NCI-H2081 treated with DMSO at 0.1 percent for 48 hours (cell line): ENCODE measurements around the gene KANTR.
"Not testable (repeated sequence)": the region's sequence is repeated elsewhere in the genome, so short reads cannot be mapped to it uniquely, and the experiment has no call there.

ENCODE experiments used
- DNase-seq: peaks from one replicate; lab custom pipeline; 2025; lab: John Stamatoyannopoulos, UW

The KANTR gene

DNA sequence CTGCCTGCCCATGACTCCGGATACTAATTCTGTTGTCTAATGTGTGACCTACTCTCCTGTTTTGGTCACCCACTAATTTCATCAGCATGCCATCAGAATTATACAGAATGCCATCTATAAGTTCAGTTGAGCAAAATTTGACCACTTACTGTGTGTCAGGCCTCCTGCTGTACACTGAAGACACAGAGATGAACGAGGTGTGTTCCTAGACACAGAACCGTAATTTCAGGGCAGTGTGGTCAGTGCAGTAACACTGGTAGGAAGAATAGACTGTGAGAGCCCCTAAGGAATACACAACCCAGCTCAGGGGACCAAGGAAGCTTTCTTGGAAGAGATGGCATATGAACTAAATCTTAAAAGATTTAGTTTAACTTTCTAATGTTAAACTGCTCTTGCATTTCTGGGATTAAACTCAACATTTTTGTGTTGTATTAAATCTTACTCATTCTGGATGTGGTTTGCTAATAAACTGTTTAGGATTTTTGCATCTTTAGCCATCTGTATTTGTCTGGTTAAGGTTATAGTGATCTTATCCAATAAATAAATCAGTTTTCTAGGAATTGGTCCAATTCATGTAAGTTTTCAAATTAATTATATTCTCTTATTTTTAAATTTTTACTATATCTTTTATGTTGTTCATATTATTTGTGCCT lies 34.3 kb downstream of the KANTR start:
- DNase-seq, result no peak

DNA sequence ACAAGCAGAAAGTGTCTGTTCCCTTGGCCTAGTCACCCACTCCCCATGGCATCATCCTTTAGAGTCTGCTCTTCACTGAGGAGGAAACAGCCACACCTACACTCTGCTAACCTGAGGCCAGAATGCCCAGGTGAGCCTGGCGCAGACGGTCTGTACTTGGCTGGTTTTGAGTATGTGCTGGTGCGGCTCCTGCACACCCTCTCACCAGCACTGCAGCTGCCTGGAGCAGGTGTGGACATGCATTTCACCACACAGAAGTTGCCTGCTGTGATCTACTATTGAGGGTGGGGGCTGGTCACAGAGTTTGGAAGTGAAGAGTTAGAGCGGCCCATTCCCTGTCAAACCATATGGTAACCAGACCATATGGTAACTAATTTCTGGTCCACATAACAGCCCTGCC lies 39.5 kb downstream of the KANTR start:
- no peak for DNase-seq

DNA sequence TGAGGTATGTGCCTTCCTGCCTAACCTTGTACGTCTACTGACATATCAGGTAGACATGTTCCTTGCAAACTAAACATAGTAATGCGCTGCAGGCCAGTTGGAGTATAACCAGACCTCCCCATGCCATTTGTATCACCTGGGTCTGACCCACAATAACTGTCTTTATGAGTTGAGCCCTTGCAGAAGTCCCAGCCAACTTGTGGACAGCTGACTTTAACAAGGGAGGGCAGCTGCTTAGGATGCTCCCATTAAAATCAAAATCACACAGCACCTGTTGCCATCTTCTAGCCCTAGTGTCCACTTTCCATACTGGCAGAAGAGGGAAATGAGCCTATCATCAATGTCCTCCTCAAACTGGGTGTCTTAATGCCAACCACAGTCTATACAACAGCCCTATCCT lies 41.6 kb downstream of the KANTR start:
- no peak for DNase-seq

DNA sequence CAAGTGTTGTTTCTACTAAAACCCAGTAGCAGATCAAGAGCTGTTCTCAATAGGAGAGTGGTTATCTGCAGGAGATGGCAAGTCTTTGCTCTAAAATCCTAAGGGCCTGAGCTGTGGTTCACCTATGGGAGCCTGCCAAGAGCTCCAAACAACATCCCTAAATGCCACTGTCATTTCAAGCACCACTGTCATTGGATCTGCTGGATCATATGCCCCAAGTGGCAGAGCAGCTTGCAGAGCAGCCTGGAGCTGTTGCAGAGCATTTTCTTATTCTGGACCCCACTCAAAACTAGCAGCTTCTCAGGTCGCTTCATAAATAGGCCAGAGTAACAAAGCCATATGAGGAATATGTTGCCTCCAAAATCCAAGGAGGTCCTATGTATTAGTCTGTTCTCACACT lies 59.6 kb downstream of the KANTR start:
- DNase-seq, result no peak

- no peak for DNase-seq
Observed at GRCh38 chrX:53155512-53156206, 61.7 kb downstream of the KANTR start.

DNA sequence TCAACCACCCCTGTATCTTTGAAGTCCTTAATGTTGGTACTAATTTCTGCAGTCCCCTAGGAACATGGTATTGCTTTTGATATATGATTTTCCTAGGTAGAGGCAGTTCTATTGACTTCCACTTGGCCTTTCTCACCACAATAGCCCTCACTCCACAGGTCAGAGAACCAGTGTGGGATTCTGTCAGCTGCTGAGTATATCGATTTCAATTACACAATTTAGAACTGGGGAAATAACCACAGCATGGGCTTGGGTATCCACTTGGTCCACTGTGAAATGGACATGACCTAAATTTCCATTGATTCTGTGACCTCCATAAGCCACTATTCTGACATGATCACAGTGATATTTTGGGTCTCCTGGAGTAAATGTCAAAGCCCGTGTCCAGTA lies 62.3 kb downstream of the KANTR start:
- DNase-seq, result no peak

DNA sequence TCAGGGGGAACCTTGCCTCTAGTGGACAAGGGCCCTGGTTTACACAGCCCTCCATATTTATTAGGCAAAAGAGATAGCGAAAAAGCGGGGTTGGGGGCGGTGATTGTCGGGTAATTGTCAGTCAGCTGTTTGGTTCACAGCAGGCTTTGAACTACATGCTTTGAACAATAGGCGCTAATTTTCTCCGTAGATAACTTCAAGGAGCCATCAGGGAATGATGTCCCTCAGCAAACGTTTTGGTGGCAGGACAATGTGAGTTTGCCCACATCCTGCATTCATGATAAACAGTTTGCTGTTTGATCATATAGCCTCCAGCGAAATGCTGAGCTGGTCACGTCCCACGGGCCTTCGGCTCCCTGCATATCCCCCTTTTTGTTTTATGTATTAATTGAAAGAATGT lies 65.2 kb downstream of the KANTR start:
- DNase-seq, result no peak

DNA sequence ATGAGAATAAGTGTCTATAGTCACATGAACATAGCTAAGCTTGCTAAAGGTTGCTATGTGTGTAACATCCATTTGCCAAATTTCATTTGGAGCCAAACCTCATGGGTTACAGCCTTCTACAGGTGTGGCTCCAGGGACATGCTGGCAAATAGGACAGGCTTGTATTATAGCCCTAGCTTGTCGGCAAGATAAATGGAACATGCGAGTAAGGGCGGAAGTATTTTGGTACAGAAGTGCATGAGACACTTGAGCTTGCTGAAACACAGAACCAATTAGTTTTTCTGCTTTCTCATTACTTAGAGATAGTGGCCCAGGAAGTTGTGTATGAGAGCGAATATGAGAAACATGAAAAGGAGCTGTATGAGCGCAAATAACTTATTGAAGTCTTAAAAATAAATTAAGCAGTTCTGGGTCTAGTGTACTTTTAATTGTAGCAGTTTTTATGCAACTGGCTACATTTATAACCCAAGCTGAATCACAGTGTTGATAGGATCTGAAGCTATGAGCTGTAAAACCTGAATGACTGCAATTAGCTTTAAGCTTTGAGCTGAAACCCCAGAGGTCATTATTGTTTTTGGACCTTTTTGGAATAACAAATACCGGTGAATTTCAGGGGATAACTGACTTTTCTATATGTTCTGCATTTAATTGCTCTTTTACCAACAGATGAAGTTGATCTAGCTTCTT lies 66.5 kb downstream of the KANTR start:
- DNase-seq, result no peak

GRCh38 chrX:53163436-53163835 lies 69.5 kb downstream of the KANTR start:
- DNase-seq, result no peak

DNA sequence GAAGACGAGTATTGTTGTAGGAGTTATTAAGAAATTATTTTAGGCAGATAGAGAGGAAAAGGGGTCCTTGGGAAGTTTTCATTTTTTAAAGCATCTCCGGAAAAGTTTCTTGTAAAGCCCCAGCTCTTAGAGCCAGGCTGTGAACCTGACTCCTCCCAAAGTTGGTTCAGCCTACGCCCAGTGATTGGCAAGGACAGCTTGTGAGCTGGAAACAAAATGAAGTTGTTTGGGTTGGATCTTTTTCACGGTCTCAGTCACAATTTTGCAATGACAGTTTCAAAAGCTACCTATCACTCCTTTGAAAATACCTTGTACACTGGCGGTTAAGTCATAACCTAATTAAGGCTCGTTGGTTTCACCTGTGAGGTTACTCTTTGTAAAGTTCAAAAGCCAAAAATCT lies 70.6 kb downstream of the KANTR start:
- DNase-seq, result not testable (repeated sequence)

DNA sequence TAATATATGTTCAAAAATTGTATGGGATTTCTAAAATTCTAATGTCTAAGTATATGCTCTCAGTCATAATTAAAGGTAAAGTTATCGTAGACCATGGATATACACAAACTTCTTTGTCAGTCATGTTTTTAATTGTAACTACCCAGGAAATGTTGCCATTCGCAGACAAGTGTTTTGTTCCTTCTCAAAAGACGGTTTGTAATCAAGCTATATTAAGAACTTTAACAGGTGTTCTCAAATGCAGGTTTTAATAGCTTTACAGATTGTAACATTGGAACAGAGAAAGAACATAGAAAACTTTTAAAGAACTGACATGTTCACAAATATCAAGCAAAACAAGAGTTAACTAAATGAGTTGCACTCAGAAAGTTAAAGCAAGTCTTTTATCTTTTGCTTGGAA lies 72.2 kb downstream of the KANTR start:
- no peak for DNase-seq

DNA sequence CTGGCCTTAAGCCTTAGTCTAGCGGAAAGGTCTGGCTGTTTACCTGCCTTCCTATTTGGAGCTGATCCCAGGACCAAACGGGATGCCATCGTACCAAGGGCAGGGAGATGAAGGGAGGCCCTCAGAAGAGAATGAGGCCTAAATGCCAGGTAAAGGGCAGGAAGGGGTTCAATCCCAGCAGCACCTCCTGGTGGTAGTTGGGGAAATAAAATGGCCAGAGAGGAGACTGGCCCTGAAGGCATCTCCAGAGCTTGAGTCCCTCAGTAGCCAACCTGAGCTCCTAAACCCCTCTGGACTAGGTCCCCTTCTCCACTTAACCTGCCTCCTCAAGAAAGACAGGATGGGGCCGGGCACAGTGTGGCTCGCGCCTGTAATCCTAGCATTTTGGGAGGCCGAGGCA lies 77.4 kb downstream of the KANTR start:
- no peak for DNase-seq
